Right lung (tissue), 5 donors: Measurements from ENCODE around the gene TLE5. TPM values are rescaled to one million over a fixed set of nuclear protein-coding genes. Genes with fewer than 3 reads are reported as not detected.
"Not testable (repeated sequence)": the region's sequence is repeated elsewhere in the genome, so short reads cannot be mapped to it uniquely, and the experiment has no call there.

ENCODE experiments used
- DNase-seq, 2 donors: peaks; one replicate each; pipeline ENCODE4 v3.0.0-alpha.2; 2013
- polyA plus RNA-seq, 5 donors: library from polyadenylated mRNA; unstranded; fragments of 120-200 nt; gene quantifications; one replicate each; pipeline versions ENCODE4 v1.2.1 to v1.2.3, GENCODE V29; 2013; ENCODE audit warnings: inconsistent platforms in 1 of 5, low replicate concordance in 1 of 5; ENCODE audit not compliant: insufficient read length in 5 of 5, insufficient read depth in 1 of 5

TLE5 gene
- polyA plus RNA-seq, 5 donors = 691 to 1,051 (median 791) TPM

GRCh38 chr19:3068071-3068470, 5.8 kb upstream of the TLE5 start:
- DNase-seq = no peak

GRCh38 chr19:3067563-3067962, 5.3 kb upstream of the TLE5 start:
- DNase-seq = no peak

GRCh38 chr19:3066482-3067049, 4.3 kb upstream of the TLE5 start:
- no peak for DNase-seq

GRCh38 chr19:3065675-3066357, 3.5 kb upstream of the TLE5 start:
- no peak for DNase-seq

- DNase-seq = no peak
These were observed 1.7 kb upstream of the TLE5 start for GRCh38 chr19:3064011-3064330.

- peak; percentile 65 to 75 for DNase-seq
These were observed 823 bp downstream of the TLE5 start for GRCh38 chr19:3061182-3062161.

GRCh38 chr19:3060857-3061181, 1.5 kb downstream of the TLE5 start:
- no peak for DNase-seq

- no peak for DNase-seq
These were observed 2.6 kb downstream of the TLE5 start for GRCh38 chr19:3059653-3060052.

- no peak for DNase-seq
These were observed 3.4 kb downstream of the TLE5 start for GRCh38 chr19:3058821-3059314.

- no peak for DNase-seq
These were observed 4.1 kb downstream of the TLE5 start for GRCh38 chr19:3058009-3058820.

- DNase-seq = peak; percentile 84 to 86
These were observed 5.0 kb downstream of the TLE5 start for GRCh38 chr19:3057275-3057714.

- DNase-seq = no peak
These were observed 5.7 kb downstream of the TLE5 start for GRCh38 chr19:3056417-3057088.

- peak in 1 of 2 donors; percentile 57 for DNase-seq
These were observed 6.4 kb downstream of the TLE5 start for GRCh38 chr19:3055741-3056416.

GRCh38 chr19:3054972-3055740, 7.1 kb downstream of the TLE5 start:
- DNase-seq = no peak

- no peak for DNase-seq
These were observed 7.9 kb downstream of the TLE5 start for GRCh38 chr19:3054265-3054971.

- DNase-seq = no peak
These were observed 8.5 kb downstream of the TLE5 start for GRCh38 chr19:3053780-3054179.

- no peak for DNase-seq
These were observed 9.1 kb downstream of the TLE5 start for GRCh38 chr19:3053218-3053621.

- not testable (repeated sequence) for DNase-seq
These were observed 12.3 kb downstream of the TLE5 start for GRCh38 chr19:3050016-3050415.

GRCh38 chr19:3049089-3049488, 13.2 kb downstream of the TLE5 start:
- DNase-seq = no peak
